ENCODE data around the gene NFIC.

Gene NFIC

DNA sequence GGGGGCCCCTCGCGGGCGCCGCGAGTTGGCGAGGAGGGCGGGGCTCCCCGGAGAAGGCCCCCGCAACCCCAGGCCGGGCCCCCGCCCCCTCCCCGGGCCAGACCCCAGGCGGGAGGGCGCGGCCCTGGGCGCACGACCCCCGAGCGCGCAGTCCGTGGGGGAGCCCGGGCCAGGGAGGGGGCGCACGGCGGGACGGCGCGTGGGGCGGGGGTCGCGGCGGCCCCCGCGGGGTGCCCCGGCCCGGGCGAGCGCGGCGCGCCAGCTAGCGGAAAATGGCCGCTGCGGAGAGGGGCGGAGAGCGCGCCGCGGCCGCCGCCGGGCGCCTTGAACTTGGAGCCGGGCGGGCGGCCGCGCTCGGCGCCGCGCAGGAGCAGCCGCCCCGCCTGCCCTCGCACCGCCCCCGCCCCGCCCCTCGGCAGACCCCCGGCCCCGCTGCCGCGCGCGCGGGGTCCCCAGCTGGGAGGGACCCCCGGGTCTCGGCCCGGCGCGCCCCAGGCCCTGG, 6.4 kb upstream of the NFIC start:
- DNase-seq = peak; percentile 30

DNA sequence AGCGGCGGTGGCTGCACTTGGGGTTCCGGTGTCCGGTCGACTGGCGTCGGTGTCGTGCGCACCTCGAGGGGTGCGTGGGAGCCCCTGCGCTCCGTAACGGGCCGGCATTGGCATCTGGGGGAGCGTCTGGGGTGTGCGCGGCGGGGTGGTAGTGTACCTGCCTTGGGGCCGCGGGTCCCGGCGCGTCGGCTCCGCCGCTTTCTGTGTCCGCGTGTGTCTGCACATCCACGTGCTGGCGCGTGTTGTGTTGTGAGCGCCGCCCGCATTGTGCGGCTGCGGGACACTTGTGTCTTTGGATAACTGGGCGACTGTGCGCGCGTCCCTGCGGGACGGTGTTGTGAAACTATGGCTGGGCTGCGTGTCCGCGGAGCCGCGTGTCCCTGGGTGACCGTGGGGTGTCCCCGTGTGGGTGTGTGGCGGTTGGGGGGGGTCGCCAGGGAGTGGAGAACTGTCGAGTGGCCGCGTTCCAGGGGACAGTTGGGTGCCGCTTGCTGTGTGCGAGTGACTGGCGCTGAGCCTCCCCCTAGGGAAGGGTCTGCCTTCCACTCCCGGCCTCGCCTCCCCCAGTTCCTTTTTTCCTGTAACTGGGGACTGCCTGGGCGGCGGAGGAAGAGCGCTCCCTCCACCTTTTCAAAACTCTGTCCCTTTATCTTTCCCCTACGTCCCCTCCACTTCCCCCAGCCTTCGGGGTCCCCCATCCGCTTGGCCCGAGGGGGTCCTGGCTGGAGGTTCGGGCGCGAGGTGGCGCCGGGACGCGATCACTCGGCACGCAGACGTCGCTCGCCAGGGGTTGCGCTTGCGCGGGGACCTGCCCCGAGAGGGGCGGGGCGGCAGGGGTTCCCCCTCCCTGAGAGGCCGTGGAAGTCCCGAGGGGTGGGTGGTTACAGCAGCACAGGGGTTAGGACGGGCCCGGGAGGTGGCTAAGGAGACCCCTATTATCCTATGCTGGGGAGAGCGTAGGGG, 5.7 kb upstream of the NFIC start:
- DNase-seq = peak; percentile 85

DNA sequence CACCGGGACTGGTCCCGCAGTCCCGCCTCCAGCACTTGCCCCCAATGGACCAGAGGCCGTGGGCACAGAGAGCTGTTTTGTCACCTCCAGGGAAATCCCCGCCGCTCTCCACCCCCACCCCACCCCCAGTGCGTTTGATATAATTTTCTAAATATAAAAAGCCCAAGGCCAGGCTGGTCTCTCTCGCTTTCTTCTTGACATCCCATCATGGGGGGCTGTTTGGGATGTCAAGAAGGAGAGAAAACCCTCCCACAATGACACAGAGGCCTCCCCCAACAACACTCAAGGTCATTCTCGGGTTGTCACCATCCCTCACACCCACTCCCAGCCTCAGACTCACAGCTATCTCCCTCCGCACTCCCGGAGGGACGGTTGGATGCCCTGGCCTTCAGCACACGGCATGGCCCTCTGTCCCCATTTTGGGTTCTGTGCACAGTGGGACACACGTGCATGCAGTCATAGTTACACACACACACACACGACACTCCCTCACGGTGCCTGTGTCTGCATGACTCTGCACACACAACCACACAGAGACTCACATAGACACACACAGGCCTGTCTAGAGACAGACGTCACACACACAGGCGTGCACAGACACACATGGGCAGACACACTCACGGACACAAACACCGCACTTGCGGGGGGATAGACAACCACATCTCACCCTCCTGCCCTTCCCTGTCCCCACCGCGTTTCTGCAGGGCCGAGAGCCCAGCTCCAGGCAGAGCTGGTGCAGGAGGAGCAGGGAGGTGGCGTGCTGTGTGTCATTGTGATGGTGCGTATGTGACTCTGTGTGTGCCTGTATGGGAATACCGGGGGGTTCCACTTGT, 4.8 kb upstream of the NFIC start:
- DNase-seq = no peak

DNA sequence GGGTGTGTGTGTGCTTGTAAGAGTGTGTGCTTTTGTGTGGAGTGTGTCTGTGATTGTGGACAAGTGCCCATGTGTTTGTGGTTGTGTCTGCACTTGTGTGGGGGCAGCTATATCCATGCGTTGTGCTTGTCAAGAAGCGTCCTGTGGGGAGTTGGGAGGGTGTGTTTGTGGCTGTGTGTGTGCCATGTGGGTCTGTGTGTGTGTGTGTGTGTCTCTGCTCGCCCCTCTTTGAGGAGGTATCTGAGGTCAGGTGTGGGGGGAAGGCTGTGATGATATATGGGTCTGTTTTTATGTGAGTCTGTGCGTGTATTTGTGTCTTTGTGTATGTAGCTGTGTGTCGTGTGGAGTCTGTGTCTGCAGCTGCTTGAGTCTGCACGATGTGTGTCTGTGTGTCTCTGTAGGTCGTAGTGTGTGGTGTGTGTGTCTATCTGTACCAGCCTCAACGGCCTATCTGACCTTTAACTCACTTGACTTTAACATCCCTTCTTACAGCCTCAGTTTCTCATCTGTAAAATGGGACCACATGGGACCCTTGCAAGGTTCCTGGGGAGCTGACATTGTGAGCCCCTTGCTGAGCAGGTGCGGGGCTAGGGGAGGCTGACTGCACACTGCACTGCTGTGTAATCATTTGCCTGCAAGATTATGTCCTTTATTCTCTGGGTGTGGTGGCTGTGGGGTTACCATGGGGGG, 4.0 kb upstream of the NFIC start:
- no peak for DNase-seq

DNA sequence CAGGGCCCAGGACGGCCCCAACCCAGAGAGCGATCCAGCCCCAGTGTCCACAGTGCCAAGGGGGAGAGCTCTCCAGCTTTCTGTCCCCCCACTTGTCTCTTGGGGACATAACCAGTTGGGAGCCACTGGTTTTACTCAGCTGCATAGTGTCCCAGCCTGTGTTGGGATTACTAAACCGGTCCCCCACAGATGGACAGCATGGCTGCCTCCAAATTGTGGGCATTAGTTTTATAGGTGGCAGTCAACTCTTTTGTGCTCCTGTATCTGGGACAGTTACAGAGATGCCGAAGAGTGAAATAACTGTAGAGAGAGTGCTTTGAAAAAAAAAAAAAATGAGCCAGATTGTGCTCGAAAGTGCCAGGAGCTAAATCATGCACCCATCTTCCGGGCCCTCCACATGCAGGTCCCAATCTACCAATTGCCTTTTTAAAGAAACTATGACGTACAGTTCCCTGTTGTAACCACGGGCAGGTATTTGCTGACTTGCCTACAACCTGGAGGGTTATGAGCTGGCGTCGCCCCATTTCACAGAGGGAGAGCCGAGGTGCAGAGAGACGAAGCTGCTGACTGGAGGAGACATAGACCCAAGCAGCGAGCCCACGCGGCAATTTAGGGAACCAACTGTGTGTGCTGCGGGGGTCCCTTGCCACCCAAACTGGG, 2.4 kb upstream of the NFIC start:
- no peak for DNase-seq

DNA sequence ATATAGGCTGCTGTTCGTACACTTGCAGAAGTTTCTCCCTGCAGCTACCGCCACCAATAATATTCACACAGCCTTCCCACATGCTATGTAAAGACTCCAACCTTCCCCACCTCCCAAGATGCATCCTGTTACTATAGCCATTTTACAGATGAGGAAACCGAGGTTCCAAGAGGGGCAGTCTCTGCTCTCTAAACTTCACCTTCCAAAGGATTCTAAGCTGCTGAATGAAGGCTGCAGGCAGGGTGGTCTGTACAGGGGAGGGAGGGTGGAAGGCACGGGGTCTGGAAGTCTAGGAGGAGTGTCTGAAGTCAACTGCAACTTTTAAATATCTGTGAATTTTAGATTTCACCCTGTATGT, 1.9 kb upstream of the NFIC start:
- no peak for DNase-seq

DNA sequence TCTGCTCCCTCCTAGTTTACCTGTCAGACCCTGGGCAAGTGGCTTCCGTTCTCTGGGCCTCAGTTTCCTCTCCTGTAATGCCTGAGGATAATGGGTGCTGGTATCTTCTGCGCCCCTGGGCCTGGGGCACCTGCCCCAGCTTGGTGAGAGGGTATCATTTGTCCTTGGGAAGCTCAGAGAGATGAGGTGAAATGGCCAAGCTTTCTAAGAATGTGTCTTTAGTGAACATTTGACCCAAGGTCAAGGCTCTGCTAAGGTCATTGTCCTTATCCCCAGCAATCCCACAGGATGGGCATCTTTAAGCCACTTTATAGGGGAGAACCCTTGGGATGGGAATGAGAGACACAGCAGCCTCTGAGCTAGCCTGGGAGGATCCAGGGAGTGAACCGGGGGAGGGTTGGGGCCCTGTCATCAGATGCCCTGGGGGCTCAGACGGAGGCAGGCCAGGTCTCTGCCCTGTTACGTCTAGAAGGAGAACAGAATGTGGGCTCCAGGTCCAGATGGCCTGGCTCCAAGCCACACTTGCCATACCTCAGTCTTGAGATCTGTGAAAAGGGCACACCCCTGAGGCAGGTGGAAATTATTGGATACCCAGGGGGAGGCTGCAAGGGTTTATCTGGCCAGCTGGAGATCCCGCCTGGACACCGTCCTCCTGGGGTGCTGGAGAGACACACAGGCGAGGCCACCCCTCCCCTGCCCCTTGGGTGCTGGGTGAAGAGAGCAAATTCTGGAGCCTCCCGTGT, 1.1 kb upstream of the NFIC start:
- DNase-seq = no peak

DNA sequence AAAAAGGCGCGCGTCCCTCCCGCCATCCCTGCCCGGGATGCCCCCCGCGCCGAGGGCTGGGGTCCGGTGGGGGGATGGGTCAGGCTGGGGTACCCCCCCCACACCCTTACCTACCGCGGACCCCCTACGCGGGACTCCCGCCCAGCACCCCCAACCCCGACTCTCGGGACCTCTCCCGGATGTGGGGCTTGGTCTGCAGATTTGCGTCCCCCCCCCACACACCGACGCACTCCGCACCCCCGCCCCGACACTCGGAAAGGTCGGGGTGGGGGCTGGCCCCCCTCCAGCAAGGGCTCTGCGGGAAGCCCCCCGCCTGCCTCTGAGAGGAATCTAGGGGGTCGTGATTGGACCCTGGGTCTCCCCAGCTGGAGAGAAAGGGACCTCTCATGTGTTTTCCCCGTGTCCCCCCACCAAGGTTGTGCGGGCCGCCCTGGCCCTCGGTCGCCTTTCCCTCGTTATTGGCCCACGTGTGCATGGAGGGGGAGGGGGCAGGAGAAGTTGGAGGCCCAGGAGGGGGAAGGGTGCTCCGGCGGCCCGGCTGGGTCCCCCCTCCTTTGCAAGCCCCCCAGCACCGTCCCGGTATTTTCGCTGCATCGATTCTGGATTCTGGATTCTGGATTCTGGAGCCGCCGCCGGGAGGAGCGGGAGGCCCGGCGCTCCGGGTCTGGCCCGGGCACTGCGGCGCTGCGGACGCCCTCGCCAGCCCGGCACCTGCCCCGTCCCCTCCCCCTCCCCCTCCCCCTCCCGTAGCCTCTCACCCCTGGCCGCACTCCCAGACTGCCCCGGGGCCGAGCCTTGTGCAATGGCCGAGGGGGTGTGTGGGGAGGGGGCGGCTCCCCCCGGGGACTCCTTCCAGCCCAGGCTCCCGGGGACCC, 607 bp downstream of the NFIC start:
- no peak for DNase-seq

DNA sequence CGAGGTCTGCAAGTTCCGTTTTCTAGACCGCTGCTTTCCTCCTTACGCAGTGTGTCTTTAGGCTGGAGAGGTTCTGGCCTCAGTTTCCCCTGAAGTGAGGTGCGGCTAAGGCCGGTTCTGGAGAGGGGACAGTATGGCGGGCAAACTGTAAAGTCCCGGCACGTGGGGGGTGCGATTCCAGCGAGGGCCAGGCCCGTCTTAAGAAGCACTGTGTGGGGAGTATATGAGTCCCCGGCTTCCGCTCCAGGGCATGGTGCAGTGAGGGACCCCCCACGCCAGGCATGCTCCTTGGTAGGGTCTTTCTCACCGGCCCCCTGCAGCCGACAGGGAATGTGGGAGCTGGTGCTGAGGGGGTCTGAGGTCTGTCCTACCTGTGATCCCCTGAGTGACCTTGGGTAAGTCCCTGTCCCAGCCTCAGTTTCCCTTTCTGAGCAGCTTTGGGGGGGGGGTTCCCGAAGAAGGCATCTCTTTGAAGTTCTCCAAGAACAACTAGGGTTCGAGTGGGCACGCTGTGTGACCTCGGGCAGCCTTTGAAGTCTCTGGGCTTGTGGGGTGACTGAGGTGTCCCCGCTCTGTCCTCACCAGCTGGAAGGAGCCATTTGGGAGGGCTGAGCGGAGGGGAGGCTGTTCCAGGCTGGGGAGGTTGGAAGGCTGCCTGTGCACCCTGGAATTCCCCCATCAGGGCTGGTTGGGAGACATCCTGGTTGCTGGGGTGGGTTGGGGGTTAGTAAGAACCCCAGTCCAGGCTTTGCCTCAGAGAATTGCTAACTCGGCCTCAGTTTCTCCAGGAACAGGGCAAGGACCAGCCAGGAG, 1.5 kb downstream of the NFIC start:
- no peak for DNase-seq

DNA sequence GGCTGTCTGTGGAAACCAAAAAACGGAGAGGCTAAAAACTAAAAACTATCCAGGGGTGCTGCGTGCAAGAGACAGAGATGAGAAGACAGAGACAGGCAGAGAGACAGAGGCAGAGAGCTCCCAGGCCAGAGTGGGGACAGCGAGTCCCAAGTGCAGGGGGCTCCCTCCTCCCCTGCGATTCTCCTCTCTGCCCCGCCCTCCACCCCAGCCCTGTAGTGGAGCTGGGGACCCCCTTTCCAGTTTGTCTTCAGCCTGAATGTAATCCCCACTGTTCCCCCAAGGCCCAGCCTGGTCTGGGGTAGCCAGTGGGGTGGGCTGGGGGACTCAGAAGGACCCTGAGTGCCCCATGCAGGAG, 2.0 kb downstream of the NFIC start:
- no peak for DNase-seq

DNA sequence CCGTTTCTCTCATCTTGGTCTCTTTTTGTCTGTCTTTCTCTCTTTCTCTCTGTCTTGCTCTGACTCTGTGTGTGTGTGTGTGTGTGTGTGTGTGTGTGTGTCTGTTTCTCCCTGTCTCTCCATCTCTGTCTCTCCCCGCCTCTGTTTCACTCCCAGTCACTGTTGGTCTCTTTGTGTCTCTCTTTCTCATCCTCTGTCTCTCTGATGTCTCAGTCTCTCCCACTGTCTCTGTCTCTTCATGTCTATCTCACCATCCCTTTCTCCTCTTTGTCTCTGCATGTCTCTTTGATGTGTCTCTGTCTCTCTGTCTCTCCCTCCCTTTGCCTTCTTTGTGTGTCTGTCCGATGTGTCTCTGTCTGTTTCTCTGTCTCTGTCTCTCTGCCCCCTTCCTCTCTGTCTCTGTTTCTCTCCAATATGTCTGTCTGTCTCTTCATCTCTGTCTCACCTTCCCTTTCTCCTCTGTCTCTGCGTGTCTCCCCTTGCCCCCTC, 2.5 kb downstream of the NFIC start:
- no peak for DNase-seq

DNA sequence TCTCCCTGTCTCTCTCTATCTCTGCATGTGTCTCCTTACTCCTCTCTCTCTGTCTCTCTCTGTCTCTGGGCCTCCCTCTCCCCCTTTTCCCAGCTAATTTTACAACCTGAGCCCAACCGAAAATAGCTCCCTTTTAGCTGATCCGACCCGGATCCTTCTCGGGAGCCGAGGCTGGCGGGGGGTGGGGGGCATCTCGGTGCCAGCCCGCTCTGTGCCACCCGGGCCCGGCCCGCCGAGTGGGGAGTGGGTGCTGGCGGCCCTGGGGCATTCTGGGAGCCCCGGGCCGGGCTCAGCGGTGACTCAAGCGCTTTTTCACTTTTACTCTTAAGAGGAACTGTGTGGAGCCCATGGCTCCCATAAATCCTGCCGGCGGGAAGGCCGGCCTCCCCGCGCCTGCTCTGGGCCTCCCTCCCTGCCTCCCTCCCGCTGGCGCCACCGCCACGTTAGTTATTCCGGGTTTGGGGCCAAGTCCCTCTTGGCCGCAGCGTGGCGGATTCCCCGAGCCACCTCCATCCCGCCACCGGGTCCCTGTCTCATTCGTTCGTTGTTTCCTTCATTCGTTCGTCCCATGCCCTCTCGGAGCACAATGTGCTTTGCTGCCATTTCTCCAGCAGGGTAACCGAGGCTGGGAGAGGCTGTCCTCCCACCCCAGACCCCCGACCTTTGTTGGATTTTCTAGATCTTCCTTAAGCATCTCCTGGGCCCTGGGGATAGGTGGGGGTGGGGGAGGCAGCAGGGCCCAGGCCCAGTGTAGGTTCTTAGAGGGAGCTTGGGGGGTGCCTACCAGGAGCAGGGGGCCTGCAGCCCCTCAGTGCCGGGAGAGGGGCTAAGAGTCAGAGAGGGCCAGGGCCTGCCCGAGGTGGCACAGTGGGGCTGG, 3.2 kb downstream of the NFIC start:
- DNase-seq = no peak

DNA sequence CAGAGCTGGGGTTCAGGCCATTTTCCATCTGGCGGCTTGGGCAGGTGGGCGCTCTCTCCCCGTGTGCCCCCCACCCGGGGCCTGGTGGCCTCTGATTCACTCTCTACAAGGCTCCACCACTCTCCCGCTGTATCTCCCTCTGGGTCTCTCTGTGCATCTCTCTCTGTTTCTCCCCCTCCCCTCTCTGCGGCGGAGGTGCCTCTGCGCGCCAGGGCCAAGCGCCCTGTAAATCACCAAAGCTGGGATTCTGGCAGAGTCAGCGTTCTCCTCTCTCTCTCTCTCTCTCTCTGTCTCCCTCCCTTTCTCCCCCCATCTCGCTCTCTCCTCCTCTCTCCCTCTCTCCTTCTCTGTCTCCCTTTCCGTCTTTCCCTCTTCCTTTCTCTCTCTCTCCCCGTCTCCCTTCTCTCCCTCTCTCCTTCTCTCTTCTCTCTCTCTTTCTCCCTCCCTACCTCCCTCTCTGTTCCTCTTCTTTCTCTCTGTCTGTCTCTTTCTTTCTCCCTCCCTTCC, 3.9 kb downstream of the NFIC start:
- DNase-seq = no peak

DNA sequence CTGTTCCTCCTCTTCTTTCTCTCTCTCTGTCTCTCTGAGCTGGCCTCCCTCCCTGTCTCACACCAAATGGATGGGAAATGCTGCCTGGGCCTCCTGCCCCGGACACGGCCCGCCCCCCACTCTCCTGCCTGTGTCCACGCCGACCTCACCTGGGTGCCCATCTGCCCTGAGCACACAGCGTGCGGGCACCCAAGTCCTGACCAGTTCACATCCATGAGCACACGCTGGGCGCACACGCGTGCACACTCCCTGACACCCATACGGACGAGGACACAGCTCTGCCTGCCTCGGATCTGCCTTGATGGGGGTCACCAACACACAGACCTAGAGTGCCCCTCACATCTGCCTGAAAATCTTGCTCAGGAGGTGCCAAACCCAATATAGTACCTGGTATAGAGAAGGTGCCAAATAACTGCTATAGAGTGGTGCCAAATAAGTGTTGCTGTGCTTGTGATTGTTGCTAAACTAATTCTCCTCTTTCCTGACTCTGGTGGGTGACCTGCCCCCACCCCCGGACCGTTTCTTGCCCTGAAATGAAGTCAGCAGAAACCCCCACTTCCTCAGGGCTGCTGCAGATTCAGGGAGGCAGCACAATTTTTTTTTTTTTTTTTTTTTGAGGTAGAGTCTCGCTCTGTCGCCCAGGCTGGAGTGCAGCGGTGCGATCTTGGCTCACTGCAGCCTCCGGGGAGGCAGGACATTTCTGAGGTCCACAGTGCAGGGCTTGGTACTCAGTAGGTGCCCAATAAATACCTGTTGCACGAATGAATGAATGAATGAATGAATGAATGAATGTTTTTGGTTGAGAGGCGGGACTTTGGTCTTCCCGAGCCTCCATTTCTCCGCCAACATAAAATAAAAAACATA, 4.6 kb downstream of the NFIC start:
- DNase-seq = no peak

DNA sequence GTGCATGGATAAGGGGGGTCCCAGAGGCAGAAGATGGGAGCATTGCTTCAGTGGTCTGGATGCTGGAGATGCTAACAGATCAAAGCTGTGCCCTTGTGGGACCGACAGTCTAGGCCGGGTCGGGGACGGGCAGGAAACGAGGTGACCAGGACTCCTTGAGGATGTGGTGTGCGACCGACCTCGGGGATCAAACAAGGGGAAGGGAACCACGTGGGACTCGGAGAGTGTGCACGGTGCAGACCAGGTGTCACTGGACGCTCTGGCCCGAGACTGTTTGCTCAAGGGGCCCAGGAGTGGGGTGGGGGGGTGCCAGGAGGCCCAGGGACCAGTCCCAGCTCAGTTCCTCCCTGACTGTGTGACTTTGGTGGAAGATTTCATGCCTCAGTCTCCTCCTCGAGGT, 6.0 kb downstream of the NFIC start:
- DNase-seq = no peak

DNA sequence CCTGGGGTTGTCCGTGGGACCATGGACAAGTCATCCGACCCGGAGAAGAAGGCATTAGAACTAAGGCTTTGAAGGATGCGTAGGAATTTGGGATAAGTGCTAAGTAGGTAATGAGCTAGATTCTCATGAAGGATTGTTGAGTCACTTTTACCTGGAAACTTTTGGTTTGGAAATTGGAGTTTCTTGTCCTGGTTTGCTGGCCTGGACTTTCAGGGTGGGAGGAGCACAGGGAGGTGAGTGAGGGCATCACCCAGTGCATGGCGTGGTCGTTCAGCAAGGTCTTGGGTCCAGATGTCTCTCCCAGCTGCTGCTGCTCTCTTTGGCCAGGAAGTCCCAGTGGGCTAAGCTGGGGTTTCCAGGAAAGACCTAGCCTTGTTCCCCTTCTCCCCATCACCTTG, 7.6 kb downstream of the NFIC start:
- DNase-seq = no peak

DNA sequence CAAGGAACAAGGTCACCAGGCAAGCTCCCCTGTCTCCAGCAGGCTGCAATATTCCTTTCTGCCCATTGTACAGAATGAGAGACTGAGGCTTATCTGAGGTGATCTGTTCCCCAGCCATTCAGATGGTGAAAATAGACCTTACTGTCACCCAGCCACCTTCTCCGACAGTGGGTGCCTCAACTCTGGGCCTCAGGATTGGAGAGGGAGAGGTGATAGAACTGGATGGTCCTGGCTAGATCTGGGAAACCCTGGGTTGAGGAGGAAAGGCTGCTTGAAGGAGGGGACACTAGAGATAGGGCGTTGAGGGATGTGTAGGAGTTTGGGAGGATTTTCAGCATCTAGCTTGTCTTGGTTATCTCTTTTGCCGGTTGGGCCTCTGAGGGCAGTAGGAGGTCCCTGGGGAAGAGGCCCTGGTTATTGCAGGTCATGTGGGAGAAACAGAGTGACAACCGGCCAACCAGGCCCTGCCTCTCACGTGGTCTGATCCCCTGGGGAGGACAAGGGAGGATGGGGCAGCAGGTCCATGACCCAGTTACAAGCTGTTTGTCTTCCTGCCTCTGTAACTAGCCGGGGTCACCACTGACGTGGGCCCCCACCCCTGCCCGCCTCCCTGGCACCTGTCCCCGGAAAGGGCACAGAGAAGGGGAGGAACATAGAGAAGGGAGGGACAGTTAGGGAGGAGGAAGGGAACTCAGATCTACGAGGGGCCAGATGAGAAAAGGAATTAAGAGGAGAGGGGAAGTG, 8.2 kb downstream of the NFIC start:
- no peak for DNase-seq

Measured in activated naive CD4-positive, alpha-beta T cell treated with Interleukin-2 at 50 U/mL for 16 hours (primary cell).